Glutamatergic neuron (in vitro differentiated cells): ENCODE results near the gene RGS6. TPM values are rescaled to one million over a fixed set of nuclear protein-coding genes. Genes with fewer than 3 reads are reported as not detected.

ENCODE experiments used
- DNase-seq: peaks from one replicate; pipeline ENCODE4 v3.0.0; 2022
- H3K27ac Mint-ChIP-seq: one replicate; pipeline ENCODE4 v1.8.0; 2020; ENCODE audit warnings: mild to moderate bottlenecking, mixed read lengths, inconsistent platforms; ENCODE audit not compliant: unreplicated experiment
- H3K27me3 Mint-ChIP-seq: one replicate; pipeline ENCODE4 v1.8.0; 2020; ENCODE audit warnings: mild to moderate bottlenecking, moderate library complexity, mixed read lengths, inconsistent platforms; ENCODE audit not compliant: unreplicated experiment
- H3K36me3 Mint-ChIP-seq: one replicate; pipeline ENCODE4 v1.8.0; 2020; ENCODE audit warnings: mild to moderate bottlenecking, mixed read lengths, inconsistent platforms; ENCODE audit not compliant: unreplicated experiment
- H3K4me1 Mint-ChIP-seq: one replicate; pipeline ENCODE4 v1.8.0; 2020; ENCODE audit warnings: mild to moderate bottlenecking, low read depth, mixed read lengths, inconsistent platforms; ENCODE audit not compliant: unreplicated experiment
- H3K4me3 Mint-ChIP-seq: one replicate; pipeline ENCODE4 v1.8.0; 2020; ENCODE audit warnings: mild to moderate bottlenecking, mixed read lengths, inconsistent platforms; ENCODE audit not compliant: unreplicated experiment
- H3K9me3 Mint-ChIP-seq: one replicate; pipeline ENCODE4 v1.8.0; 2020; ENCODE audit warnings: mild to moderate bottlenecking, moderate library complexity, mixed read lengths, inconsistent platforms; ENCODE audit not compliant: unreplicated experiment
- total RNA-seq: library from RNA; stranded (reverse); fragmentation: NEBNext Ultra II Directional; extraction: Animal tissue kit (Norgen Biotek cat#: 25700); gene quantifications from one replicate; pipeline ENCODE4 v1.2.1, GENCODE V29; 2021; ENCODE audit not compliant: unreplicated experiment
- TF ChIP-seq, protein P1 (sequence below): fragments of 200-600 bp; sonication (generic); IDR thresholded peaks from one replicate; pipeline ENCODE4 v1.5.0; 2021; ENCODE audit not compliant: partially characterized antibody, unreplicated experiment

Gene RGS6
- total RNA-seq, 1 donor from 2014 or later: 1.2 TPM

GRCh38 chr14:72522847-72523246 lies 590.6 kb downstream of the RGS6 start:
- Mint-ChIP-seq H3K27me3 (no peaks in the 10 kb centered on the region), H3K4me3 (no peak overlapping the region)

GRCh38 chr14:72523424-72524294 lies 591.4 kb downstream of the RGS6 start:
- Mint-ChIP-seq H3K4me3 (no peak overlapping the region), H3K36me3 (no peaks in the 10 kb centered on the region), H3K4me1 (no peaks in the 10 kb centered on the region), H3K27me3 (no peaks in the 10 kb centered on the region), H3K27ac (no peak overlapping the region), H3K9me3 (peaks cover 2% of the 10 kb centered on the region)
- DNase-seq: no peak
- TF ChIP-seq, protein P1, sequence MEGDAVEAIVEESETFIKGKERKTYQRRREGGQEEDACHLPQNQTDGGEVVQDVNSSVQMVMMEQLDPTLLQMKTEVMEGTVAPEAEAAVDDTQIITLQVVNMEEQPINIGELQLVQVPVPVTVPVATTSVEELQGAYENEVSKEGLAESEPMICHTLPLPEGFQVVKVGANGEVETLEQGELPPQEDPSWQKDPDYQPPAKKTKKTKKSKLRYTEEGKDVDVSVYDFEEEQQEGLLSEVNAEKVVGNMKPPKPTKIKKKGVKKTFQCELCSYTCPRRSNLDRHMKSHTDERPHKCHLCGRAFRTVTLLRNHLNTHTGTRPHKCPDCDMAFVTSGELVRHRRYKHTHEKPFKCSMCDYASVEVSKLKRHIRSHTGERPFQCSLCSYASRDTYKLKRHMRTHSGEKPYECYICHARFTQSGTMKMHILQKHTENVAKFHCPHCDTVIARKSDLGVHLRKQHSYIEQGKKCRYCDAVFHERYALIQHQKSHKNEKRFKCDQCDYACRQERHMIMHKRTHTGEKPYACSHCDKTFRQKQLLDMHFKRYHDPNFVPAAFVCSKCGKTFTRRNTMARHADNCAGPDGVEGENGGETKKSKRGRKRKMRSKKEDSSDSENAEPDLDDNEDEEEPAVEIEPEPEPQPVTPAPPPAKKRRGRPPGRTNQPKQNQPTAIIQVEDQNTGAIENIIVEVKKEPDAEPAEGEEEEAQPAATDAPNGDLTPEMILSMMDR: no peak

More at GRCh38 chr14:72522847-72523246, 590.6 kb downstream of the RGS6 start:
- peaks cover 2% of the 10 kb centered on the region for H3K9me3 Mint-ChIP-seq
- TF ChIP-seq, protein P1: no peak
- no peaks in the 10 kb centered on the region for H3K36me3 Mint-ChIP-seq
- no peaks in the 10 kb centered on the region for H3K4me1 Mint-ChIP-seq
- no peak for DNase-seq
- H3K27ac Mint-ChIP-seq: no peak overlapping the region

DNA sequence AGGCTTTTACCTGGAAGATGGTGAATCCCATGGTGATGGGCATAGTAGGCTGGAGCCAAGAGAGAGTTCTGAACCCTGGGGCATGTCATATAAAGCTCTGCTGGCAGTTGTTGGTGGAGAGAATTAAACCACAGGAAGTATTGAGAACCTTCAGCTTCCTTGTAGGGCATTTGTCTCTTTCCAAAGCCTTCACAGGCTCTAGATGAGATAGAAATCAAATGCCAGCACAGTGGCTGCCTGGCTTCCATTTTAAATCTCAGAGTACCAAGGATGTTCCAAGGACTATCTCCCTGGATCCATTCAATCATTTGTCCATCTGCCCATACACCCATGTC lies 592.0 kb downstream of the RGS6 start:
- no peak for DNase-seq
- H3K4me1 Mint-ChIP-seq: no peaks in the 10 kb centered on the region
- peaks cover 2% of the 10 kb centered on the region for H3K9me3 Mint-ChIP-seq
- H3K36me3 Mint-ChIP-seq: no peaks in the 10 kb centered on the region
- H3K27ac Mint-ChIP-seq: no peak overlapping the region
- TF ChIP-seq, protein P1: no peak
- no peak overlapping the region for H3K4me3 Mint-ChIP-seq
- H3K27me3 Mint-ChIP-seq: peaks cover under 1% of the 10 kb centered on the region

DNA sequence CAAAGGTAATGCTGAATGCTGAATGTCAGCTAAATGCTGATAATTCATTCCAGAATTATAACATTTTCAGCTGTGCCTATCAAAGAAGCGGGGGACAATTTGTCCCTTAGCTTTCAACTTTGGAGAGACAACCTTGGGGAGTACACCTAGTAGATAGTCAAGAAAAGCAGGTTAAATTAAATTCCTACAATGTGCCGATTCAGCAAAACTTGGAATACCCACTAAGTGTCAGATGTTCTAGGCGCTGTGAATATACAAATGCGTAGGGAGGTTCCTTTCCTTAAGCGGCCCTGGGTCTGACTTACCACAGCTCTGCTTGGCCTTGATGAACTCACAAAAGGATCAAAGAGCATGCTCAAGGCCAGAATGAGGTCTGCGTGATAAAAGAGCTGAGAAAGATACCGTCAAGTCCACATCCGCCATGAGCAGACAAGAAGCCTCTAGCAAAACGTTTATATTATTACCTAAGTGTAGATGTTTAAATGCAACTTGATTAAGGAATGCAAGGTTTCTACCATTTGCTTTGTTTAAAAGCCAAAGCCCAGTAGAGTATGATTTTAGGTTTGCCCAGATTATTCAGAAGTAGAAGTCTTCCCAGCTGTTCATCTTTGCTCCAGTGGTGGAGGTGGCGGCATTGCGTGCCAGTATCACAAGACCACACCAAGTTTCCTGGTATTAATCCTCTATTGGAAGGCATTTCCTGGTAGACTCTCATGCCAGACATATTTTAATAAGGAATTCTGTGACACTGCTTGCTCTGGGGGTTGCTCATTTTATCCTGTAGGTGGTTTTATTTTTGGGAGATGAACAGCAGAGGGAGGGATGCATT lies 593.1 kb downstream of the RGS6 start:
- no peak for DNase-seq
- Mint-ChIP-seq H3K4me3 (no peak overlapping the region), H3K4me1 (no peaks in the 10 kb centered on the region), H3K9me3 (peaks cover 2% of the 10 kb centered on the region), H3K36me3 (no peaks in the 10 kb centered on the region), H3K27me3 (peaks cover 2% of the 10 kb centered on the region), H3K27ac (no peak overlapping the region)
- TF ChIP-seq, protein P1: no peak
